Measurements from ENCODE around the gene LAIR1.
"Not testable (repeated sequence)": the region's sequence is repeated elsewhere in the genome, so short reads cannot be mapped to it uniquely, and the experiment has no call there.

LAIR1 gene

GRCh38 chr19:54390942-54391577 lies 26.3 kb upstream of the LAIR1 start:
- peak overlapping the region; percentile 70 for H3K4me3 Mint-ChIP-seq
- peak; percentile 41 for DNase-seq (ENCODE audit: low spot score)
- H3K36me3 Mint-ChIP-seq (ENCODE audit: low read depth): no peaks in the 10 kb centered on the region
- H3K27ac Mint-ChIP-seq: peak overlapping the region; percentile 64
- no peaks in the 10 kb centered on the region for H3K9me3 Mint-ChIP-seq
- H3K27me3 Mint-ChIP-seq (ENCODE audit: low read depth): peaks cover 9% of the 10 kb centered on the region
- H3K4me1 Mint-ChIP-seq (ENCODE audit: low read depth): peaks cover 35% of the 10 kb centered on the region

- H3K4me3 Mint-ChIP-seq: peak overlapping the region; percentile 85
- no peak for DNase-seq (ENCODE audit: low spot score)
- H3K36me3 Mint-ChIP-seq (ENCODE audit: low read depth): no peaks in the 10 kb centered on the region
- H3K27me3 Mint-ChIP-seq (ENCODE audit: low read depth): peaks cover 20% of the 10 kb centered on the region
- H3K27ac Mint-ChIP-seq: peak overlapping the region; percentile 60
- H3K9me3 Mint-ChIP-seq: no peaks in the 10 kb centered on the region
- peaks cover 43% of the 10 kb centered on the region for H3K4me1 Mint-ChIP-seq (ENCODE audit: low read depth)
These were observed 24.8 kb upstream of the LAIR1 start for GRCh38 chr19:54389553-54389952.

- peaks cover 20% of the 10 kb centered on the region for H3K27me3 Mint-ChIP-seq (ENCODE audit: low read depth)
- peak overlapping the region; percentile 85 for H3K27ac Mint-ChIP-seq
- H3K36me3 Mint-ChIP-seq (ENCODE audit: low read depth): no peaks in the 10 kb centered on the region
- H3K4me3 Mint-ChIP-seq: peak overlapping the region; percentile 85
- DNase-seq (ENCODE audit: low spot score): no peak
- H3K4me1 Mint-ChIP-seq (ENCODE audit: low read depth): peaks cover 43% of the 10 kb centered on the region
- H3K9me3 Mint-ChIP-seq: no peaks in the 10 kb centered on the region
These were observed 24.0 kb upstream of the LAIR1 start for GRCh38 chr19:54388802-54389139.

GRCh38 chr19:54387991-54388801 lies 23.5 kb upstream of the LAIR1 start:
- Mint-ChIP-seq H3K4me1 (ENCODE audit: low read depth) (peaks cover 46% of the 10 kb centered on the region), H3K27ac (peak overlapping the region; percentile 85), H3K9me3 (no peaks in the 10 kb centered on the region), H3K4me3 (peak overlapping the region; percentile 85), H3K36me3 (ENCODE audit: low read depth) (no peaks in the 10 kb centered on the region), H3K27me3 (ENCODE audit: low read depth) (peaks cover 20% of the 10 kb centered on the region)
- DNase-seq (ENCODE audit: low spot score): peak; percentile 26

GRCh38 chr19:54383330-54383729 lies 18.6 kb upstream of the LAIR1 start:
- H3K4me1 Mint-ChIP-seq (ENCODE audit: low read depth): peaks cover 37% of the 10 kb centered on the region
- DNase-seq (ENCODE audit: low spot score): no peak

GRCh38 chr19:54382041-54382440 lies 17.3 kb upstream of the LAIR1 start:
- H3K27me3 Mint-ChIP-seq (ENCODE audit: low read depth): peaks cover 32% of the 10 kb centered on the region
- H3K27ac Mint-ChIP-seq; DNase-seq (ENCODE audit: low spot score); H3K36me3 Mint-ChIP-seq (ENCODE audit: low read depth); H3K4me3 Mint-ChIP-seq: not testable (repeated sequence)
- H3K9me3 Mint-ChIP-seq: peaks cover 13% of the 10 kb centered on the region
- H3K4me1 Mint-ChIP-seq (ENCODE audit: low read depth): peaks cover 34% of the 10 kb centered on the region

More at GRCh38 chr19:54383330-54383729, 18.6 kb upstream of the LAIR1 start:
- peaks cover 37% of the 10 kb centered on the region for H3K27me3 Mint-ChIP-seq (ENCODE audit: low read depth)
- peak overlapping the region; percentile 66 for H3K27ac Mint-ChIP-seq
- H3K4me3 Mint-ChIP-seq: peak overlapping the region; percentile 6
- H3K36me3 Mint-ChIP-seq (ENCODE audit: low read depth): peaks cover 7% of the 10 kb centered on the region
- H3K9me3 Mint-ChIP-seq: peaks cover 13% of the 10 kb centered on the region

- peaks cover 41% of the 10 kb centered on the region for H3K4me1 Mint-ChIP-seq (ENCODE audit: low read depth)
- no peak overlapping the region for H3K27ac Mint-ChIP-seq
- H3K36me3 Mint-ChIP-seq (ENCODE audit: low read depth): peaks cover 9% of the 10 kb centered on the region
- H3K9me3 Mint-ChIP-seq: peaks cover 13% of the 10 kb centered on the region
- no peak overlapping the region for H3K4me3 Mint-ChIP-seq
- no peak for DNase-seq (ENCODE audit: low spot score)
- H3K27me3 Mint-ChIP-seq (ENCODE audit: low read depth): peaks cover 35% of the 10 kb centered on the region
These were observed 16.2 kb upstream of the LAIR1 start for GRCh38 chr19:54380897-54381296.

- peaks cover 13% of the 10 kb centered on the region for H3K9me3 Mint-ChIP-seq
- H3K4me1 Mint-ChIP-seq (ENCODE audit: low read depth): peaks cover 46% of the 10 kb centered on the region
- peaks cover 27% of the 10 kb centered on the region for H3K27me3 Mint-ChIP-seq (ENCODE audit: low read depth)
- peaks cover 12% of the 10 kb centered on the region for H3K36me3 Mint-ChIP-seq (ENCODE audit: low read depth)
- peak overlapping the region; percentile 35 for H3K4me3 Mint-ChIP-seq
- H3K27ac Mint-ChIP-seq: peak overlapping the region; percentile 13
- DNase-seq (ENCODE audit: low spot score): no peak
These were observed 14.5 kb upstream of the LAIR1 start for GRCh38 chr19:54379187-54379678.

GRCh38 chr19:54376610-54377285 lies 12.0 kb upstream of the LAIR1 start:
- Mint-ChIP-seq H3K27ac (peak overlapping the region; percentile 54), H3K4me3 (peak overlapping the region; percentile 55), H3K9me3 (peaks cover 13% of the 10 kb centered on the region), H3K27me3 (ENCODE audit: low read depth) (peaks cover 32% of the 10 kb centered on the region), H3K36me3 (ENCODE audit: low read depth) (peaks cover 12% of the 10 kb centered on the region), H3K4me1 (ENCODE audit: low read depth) (peaks cover 58% of the 10 kb centered on the region)
- DNase-seq (ENCODE audit: low spot score): no peak

GRCh38 chr19:54375181-54375938 lies 10.6 kb upstream of the LAIR1 start:
- Mint-ChIP-seq H3K27me3 (ENCODE audit: low read depth) (peaks cover 27% of the 10 kb centered on the region), H3K4me3 (peak overlapping the region; percentile 93), H3K27ac (peak overlapping the region; percentile 87), H3K4me1 (ENCODE audit: low read depth) (peaks cover 59% of the 10 kb centered on the region)
- H3K9me3 Mint-ChIP-seq; DNase-seq (ENCODE audit: low spot score); H3K36me3 Mint-ChIP-seq (ENCODE audit: low read depth): not testable (repeated sequence)

- Mint-ChIP-seq H3K36me3 (ENCODE audit: low read depth) (peaks cover 11% of the 10 kb centered on the region), H3K4me1 (ENCODE audit: low read depth) (peaks cover 60% of the 10 kb centered on the region), H3K9me3 (peaks cover 1% of the 10 kb centered on the region), H3K27me3 (ENCODE audit: low read depth) (peaks cover 28% of the 10 kb centered on the region), H3K27ac (peak overlapping the region; percentile 35), H3K4me3 (peak overlapping the region; percentile 93)
- no peak for DNase-seq (ENCODE audit: low spot score)
These were observed 9.3 kb upstream of the LAIR1 start for GRCh38 chr19:54373781-54374631.

GRCh38 chr19:54371453-54371852 lies 6.7 kb upstream of the LAIR1 start:
- H3K9me3 Mint-ChIP-seq; H3K27ac Mint-ChIP-seq; DNase-seq (ENCODE audit: low spot score): not testable (repeated sequence)
- Mint-ChIP-seq H3K4me1 (ENCODE audit: low read depth) (peaks cover 52% of the 10 kb centered on the region), H3K27me3 (ENCODE audit: low read depth) (peaks cover 39% of the 10 kb centered on the region), H3K36me3 (ENCODE audit: low read depth) (peaks cover 16% of the 10 kb centered on the region), H3K4me3 (peak overlapping the region; percentile 29)

- DNase-seq (ENCODE audit: low spot score): peak; percentile 64
- H3K27me3 Mint-ChIP-seq (ENCODE audit: low read depth): peaks cover 39% of the 10 kb centered on the region
- not testable (repeated sequence) for H3K9me3 Mint-ChIP-seq
- H3K4me3 Mint-ChIP-seq: peak overlapping the region; percentile 89
- H3K36me3 Mint-ChIP-seq (ENCODE audit: low read depth): peaks cover 21% of the 10 kb centered on the region
- H3K27ac Mint-ChIP-seq: peak overlapping the region; percentile 80
- H3K4me1 Mint-ChIP-seq (ENCODE audit: low read depth): peaks cover 50% of the 10 kb centered on the region
These were observed 5.7 kb upstream of the LAIR1 start for GRCh38 chr19:54370434-54370796.
